WI38 (cell line): ENCODE results near the gene SPTBN2.

ENCODE experiments used
- H3K4me3 ChIP-seq: 2 replicates; pipeline ENCODE4 v1.5.1; 2011; ENCODE audit warnings: low read depth, mild to moderate bottlenecking, control low read depth, low read length
- TF ChIP-seq, protein P1 (sequence below): IDR thresholded peaks from 2 replicates; pipeline ENCODE4 v1.5.1; 2012; ENCODE audit warnings: low read depth, mild to moderate bottlenecking, control low read depth, low read length

Gene SPTBN2

DNA sequence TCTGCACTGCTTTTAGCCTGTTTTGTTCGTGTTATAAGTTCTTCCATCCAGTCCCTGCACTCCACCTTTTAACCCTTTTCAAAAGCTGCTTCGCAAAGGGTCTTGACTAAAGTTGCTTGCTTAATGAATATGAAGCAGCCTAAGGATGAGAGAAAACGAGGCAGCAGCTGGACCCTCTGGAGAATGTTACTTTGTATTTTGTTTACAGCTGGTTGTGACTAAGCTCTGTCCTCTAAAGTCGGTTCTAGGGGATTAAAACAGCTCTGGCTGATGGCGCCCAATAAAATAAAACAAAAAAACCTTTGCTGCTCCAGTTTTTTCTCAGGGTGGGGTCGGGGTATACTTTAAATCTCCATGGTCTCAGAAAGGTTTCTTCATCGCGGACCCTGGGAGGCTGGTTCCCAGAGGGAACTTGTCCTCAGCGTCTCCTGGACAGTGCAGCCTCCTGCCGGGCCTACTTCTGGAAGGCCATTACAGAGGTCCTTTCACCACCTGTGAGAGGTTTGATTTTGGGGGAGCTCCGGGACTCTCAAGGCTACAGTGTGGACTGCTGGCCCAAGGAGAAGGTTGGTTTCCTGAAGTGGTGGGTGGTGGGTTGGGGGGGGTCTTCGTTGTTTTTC lies 91.3 kb downstream of the SPTBN2 start:
- TF ChIP-seq, protein P1, sequence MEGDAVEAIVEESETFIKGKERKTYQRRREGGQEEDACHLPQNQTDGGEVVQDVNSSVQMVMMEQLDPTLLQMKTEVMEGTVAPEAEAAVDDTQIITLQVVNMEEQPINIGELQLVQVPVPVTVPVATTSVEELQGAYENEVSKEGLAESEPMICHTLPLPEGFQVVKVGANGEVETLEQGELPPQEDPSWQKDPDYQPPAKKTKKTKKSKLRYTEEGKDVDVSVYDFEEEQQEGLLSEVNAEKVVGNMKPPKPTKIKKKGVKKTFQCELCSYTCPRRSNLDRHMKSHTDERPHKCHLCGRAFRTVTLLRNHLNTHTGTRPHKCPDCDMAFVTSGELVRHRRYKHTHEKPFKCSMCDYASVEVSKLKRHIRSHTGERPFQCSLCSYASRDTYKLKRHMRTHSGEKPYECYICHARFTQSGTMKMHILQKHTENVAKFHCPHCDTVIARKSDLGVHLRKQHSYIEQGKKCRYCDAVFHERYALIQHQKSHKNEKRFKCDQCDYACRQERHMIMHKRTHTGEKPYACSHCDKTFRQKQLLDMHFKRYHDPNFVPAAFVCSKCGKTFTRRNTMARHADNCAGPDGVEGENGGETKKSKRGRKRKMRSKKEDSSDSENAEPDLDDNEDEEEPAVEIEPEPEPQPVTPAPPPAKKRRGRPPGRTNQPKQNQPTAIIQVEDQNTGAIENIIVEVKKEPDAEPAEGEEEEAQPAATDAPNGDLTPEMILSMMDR: no peak
- H3K4me3 ChIP-seq: peak overlapping the region; percentile 53

DNA sequence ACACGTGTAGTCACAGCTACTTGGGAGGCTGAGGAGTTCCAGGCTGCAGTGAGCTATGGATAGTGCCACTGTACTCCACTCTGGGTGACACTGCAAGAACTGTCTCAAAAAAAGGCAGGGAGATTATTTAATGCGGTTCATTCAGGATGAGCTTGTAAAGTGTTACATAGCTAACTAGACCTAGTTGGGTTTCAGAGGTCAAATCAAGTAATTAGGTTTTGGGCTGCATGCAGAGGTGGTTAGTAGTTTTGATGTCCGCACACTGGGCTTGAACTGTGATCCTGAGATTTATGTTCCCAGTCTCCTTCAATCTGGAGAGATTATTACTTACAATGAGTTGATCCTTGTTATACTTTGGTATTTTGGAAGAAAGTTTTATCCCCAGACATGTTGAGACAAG lies 92.6 kb downstream of the SPTBN2 start:
- TF ChIP-seq, protein P1: no peak
- H3K4me3 ChIP-seq: no peak overlapping the region
